ENCODE data around the gene SLCO2A1.

Gene SLCO2A1

GRCh38 chr3:133943639-133944141 lies 86.0 kb downstream of the SLCO2A1 start (continued):
- TF ChIP-seq TSHZ2 (CRISPR knock-in tag; IDR thresholded peaks at IDR 0.05) (no peak), TCF4 (CRISPR knock-in tag; IDR thresholded peaks at IDR 0.05; ENCODE audit: borderline replicate concordance) (no peak), RARB (CRISPR knock-in tag; IDR thresholded peaks at IDR 0.05) (no peak), OSR1 (CRISPR knock-in tag; IDR thresholded peaks at IDR 0.05) (no peak), ZNF565 (CRISPR knock-in tag; conservative IDR thresholded peaks at IDR 0.05; ENCODE audit: low read depth) (no peak)

GRCh38 chr3:133943031-133943535 lies 86.6 kb downstream of the SLCO2A1 start:
- ATAC-seq = no peak

GRCh38 chr3:133941415-133941821 lies 88.3 kb downstream of the SLCO2A1 start:
- no peak for TF ChIP-seq ISL1 (CRISPR knock-in tag; IDR thresholded peaks at IDR 0.05)
- no peak for TF ChIP-seq ZNF70 (CRISPR knock-in tag; IDR thresholded peaks at IDR 0.05)
- TF ChIP-seq BACH2 (CRISPR knock-in tag; IDR thresholded peaks at IDR 0.05; ENCODE audit: borderline replicate concordance) = no peak
- TF ChIP-seq CREB5 (CRISPR knock-in tag; IDR thresholded peaks at IDR 0.05; ENCODE audit: low read depth) = no peak
- no peak for TF ChIP-seq GLIS3 (CRISPR knock-in tag; IDR thresholded peaks at IDR 0.05)
- TF ChIP-seq, protein P1, sequence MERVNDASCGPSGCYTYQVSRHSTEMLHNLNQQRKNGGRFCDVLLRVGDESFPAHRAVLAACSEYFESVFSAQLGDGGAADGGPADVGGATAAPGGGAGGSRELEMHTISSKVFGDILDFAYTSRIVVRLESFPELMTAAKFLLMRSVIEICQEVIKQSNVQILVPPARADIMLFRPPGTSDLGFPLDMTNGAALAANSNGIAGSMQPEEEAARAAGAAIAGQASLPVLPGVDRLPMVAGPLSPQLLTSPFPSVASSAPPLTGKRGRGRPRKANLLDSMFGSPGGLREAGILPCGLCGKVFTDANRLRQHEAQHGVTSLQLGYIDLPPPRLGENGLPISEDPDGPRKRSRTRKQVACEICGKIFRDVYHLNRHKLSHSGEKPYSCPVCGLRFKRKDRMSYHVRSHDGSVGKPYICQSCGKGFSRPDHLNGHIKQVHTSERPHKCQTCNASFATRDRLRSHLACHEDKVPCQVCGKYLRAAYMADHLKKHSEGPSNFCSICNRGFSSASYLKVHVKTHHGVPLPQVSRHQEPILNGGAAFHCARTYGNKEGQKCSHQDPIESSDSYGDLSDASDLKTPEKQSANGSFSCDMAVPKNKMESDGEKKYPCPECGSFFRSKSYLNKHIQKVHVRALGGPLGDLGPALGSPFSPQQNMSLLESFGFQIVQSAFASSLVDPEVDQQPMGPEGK (CRISPR knock-in tag; IDR thresholded peaks at IDR 0.05; ENCODE audit: borderline replicate concordance) = no peak
- 0 out of 2 replicates have a peak, but pooled peaks have one; percentile 19 for TF ChIP-seq RARB (CRISPR knock-in tag; IDR thresholded peaks at IDR 0.05)
- ATAC-seq = peak; percentile 38

More at GRCh38 chr3:133943031-133943535, 86.6 kb downstream of the SLCO2A1 start:
- TF ChIP-seq BACH2 (CRISPR knock-in tag; IDR thresholded peaks at IDR 0.05; ENCODE audit: borderline replicate concordance) (no peak), CSDC2 (CRISPR knock-in tag; IDR thresholded peaks at IDR 0.05) (no peak)

- no peak for ATAC-seq
- TF ChIP-seq ZNF565 (CRISPR knock-in tag; conservative IDR thresholded peaks at IDR 0.05; ENCODE audit: low read depth) (no peak), BACH2 (CRISPR knock-in tag; IDR thresholded peaks at IDR 0.05; ENCODE audit: borderline replicate concordance) (no peak), CREB5 (CRISPR knock-in tag; IDR thresholded peaks at IDR 0.05; ENCODE audit: low read depth) (no peak), CSDC2 (CRISPR knock-in tag; IDR thresholded peaks at IDR 0.05) (no peak), ZFP30 (CRISPR knock-in tag; IDR thresholded peaks at IDR 0.05) (no peak), ARNTL (CRISPR knock-in tag; IDR thresholded peaks at IDR 0.05; ENCODE audit: borderline replicate concordance, low read depth) (no peak), OSR1 (CRISPR knock-in tag; IDR thresholded peaks at IDR 0.05) (no peak), ESRRG (CRISPR knock-in tag; IDR thresholded peaks at IDR 0.05) (no peak), TOX (CRISPR knock-in tag; IDR thresholded peaks at IDR 0.05; ENCODE audit: borderline replicate concordance) (no peak), ZC3H10 (CRISPR knock-in tag; IDR thresholded peaks at IDR 0.05) (no peak), ZFP3 (CRISPR knock-in tag; IDR thresholded peaks at IDR 0.05) (no peak), GLIS3 (CRISPR knock-in tag; IDR thresholded peaks at IDR 0.05) (no peak), PPARA (CRISPR knock-in tag; IDR thresholded peaks at IDR 0.05; ENCODE audit: borderline replicate concordance) (no peak), RARB (CRISPR knock-in tag; IDR thresholded peaks at IDR 0.05) (no peak), TCF4 (CRISPR knock-in tag; IDR thresholded peaks at IDR 0.05; ENCODE audit: borderline replicate concordance) (no peak), ISL1 (CRISPR knock-in tag; IDR thresholded peaks at IDR 0.05) (no peak), SNAI2 (CRISPR knock-in tag; IDR thresholded peaks at IDR 0.05) (no peak)
- TF ChIP-seq, protein P1 (CRISPR knock-in tag; IDR thresholded peaks at IDR 0.05; ENCODE audit: borderline replicate concordance) = no peak
- TF ChIP-seq, protein P2, sequence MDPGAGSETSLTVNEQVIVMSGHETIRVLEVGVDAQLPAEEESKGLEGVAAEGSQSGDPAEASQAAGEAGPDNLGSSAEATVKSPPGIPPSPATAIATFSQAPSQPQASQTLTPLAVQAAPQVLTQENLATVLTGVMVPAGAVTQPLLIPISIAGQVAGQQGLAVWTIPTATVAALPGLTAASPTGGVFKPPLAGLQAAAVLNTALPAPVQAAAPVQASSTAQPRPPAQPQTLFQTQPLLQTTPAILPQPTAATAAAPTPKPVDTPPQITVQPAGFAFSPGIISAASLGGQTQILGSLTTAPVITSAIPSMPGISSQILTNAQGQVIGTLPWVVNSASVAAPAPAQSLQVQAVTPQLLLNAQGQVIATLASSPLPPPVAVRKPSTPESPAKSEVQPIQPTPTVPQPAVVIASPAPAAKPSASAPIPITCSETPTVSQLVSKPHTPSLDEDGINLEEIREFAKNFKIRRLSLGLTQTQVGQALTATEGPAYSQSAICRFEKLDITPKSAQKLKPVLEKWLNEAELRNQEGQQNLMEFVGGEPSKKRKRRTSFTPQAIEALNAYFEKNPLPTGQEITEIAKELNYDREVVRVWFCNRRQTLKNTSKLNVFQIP (CRISPR knock-in tag; IDR thresholded peaks at IDR 0.05; ENCODE audit: borderline replicate concordance, low read depth) = no peak
- TF ChIP-seq, protein P3, sequence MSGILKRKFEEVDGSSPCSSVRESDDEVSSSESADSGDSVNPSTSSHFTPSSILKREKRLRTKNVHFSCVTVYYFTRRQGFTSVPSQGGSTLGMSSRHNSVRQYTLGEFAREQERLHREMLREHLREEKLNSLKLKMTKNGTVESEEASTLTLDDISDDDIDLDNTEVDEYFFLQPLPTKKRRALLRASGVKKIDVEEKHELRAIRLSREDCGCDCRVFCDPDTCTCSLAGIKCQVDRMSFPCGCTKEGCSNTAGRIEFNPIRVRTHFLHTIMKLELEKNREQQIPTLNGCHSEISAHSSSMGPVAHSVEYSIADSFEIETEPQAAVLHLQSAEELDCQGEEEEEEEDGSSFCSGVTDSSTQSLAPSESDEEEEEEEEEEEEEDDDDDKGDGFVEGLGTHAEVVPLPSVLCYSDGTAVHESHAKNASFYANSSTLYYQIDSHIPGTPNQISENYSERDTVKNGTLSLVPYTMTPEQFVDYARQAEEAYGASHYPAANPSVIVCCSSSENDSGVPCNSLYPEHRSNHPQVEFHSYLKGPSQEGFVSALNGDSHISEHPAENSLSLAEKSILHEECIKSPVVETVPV (CRISPR knock-in tag; IDR thresholded peaks at IDR 0.05) = no peak
Measured at GRCh38 chr3:133940536-133940935, 89.2 kb downstream of the SLCO2A1 start.
